LHCN-M2 (cell line): ENCODE results near the gene BCS1L. TPM values are rescaled to one million over a fixed set of nuclear protein-coding genes. Genes with fewer than 3 reads are reported as not detected.
A peak's percentile ranks its signal among the peaks of the same experiment; 100 is the strongest.

Experiments used
- DNase-seq: peaks from one replicate; pipeline ENCODE4 v3.0.0-alpha.2; 2012; ENCODE audit warnings: low read depth
- total RNA-seq: library from RNA; depleted of rRNA; stranded (reverse); fragments of >200 nt; gene quantifications from 2 replicates; pipeline ENCODE4 v1.2.3, GENCODE V29; 2014

BCS1L gene
- total RNA-seq, 1 experiment from 2014 or later, result 50.6 TPM

- DNase-seq, result no peak
These were observed 490 bp downstream of the BCS1L start for GRCh38 chr2:218659988-218660358.

- no peak for DNase-seq
These were observed 2.9 kb downstream of the BCS1L start for GRCh38 chr2:218662377-218662776.

GRCh38 chr2:218662827-218663226, 3.3 kb downstream of the BCS1L start:
- no peak for DNase-seq

GRCh38 chr2:218663901-218664300, 4.4 kb downstream of the BCS1L start:
- no peak for DNase-seq

GRCh38 chr2:218664653-218665052, 5.2 kb downstream of the BCS1L start:
- no peak for DNase-seq

- DNase-seq, result peak; percentile 44
These were observed 11.7 kb downstream of the BCS1L start for GRCh38 chr2:218671097-218671653.

- DNase-seq, result peak; percentile 91
These were observed 12.4 kb downstream of the BCS1L start, which contains the start of the genes RNF25 and STK36 for GRCh38 chr2:218671654-218672566. TSS of gene RNF25 (minus strand) at chr2:218672002. CDS start at chr2:218671970, 32 bp downstream. TSS of gene STK36 (plus strand) at chr2:218672086. CDS start at chr2:218672830, 744 bp downstream.

- DNase-seq, result peak; percentile 26
These were observed 19.6 kb downstream of the BCS1L start for GRCh38 chr2:218679119-218679518.

- DNase-seq, result no peak
These were observed 20.6 kb downstream of the BCS1L start for GRCh38 chr2:218680061-218680460.

- DNase-seq, result peak; percentile 73
These were observed 28.0 kb downstream of the BCS1L start for GRCh38 chr2:218687400-218688060.

GRCh38 chr2:218691234-218691633, 31.8 kb downstream of the BCS1L start:
- DNase-seq, result peak; percentile 18

GRCh38 chr2:218694405-218695145, 35.1 kb downstream of the BCS1L start:
- peak; percentile 12 for DNase-seq

- peak; percentile 14 for DNase-seq
These were observed 39.4 kb downstream of the BCS1L start for GRCh38 chr2:218698885-218699284.

- DNase-seq, result no peak
These were observed 42.3 kb downstream of the BCS1L start for GRCh38 chr2:218701806-218702205.

- no peak for DNase-seq
These were observed 43.9 kb downstream of the BCS1L start for GRCh38 chr2:218703341-218703740.

GRCh38 chr2:218708086-218708485, 48.6 kb downstream of the BCS1L start:
- DNase-seq, result no peak

GRCh38 chr2:218709908-218710307, 50.4 kb downstream of the BCS1L start:
- no peak for DNase-seq

- no peak for DNase-seq
These were observed 50.8 kb downstream of the BCS1L start for GRCh38 chr2:218710334-218710686.

- peak; percentile 96 for DNase-seq
These were observed 51.4 kb downstream of the BCS1L start, which contains the start of gene TTLL4 for GRCh38 chr2:218710687-218711549. TSS of gene TTLL4 (plus strand) at chr2:218710835. CDS start at chr2:218737677, 26,842 bp downstream.

GRCh38 chr2:218711550-218711929, 52.1 kb downstream of the BCS1L start:
- no peak for DNase-seq
